ENCODE results near the gene LOXL1.

GRCh38 chr15:73997986-73998385 is 71.7 kb downstream of the LOXL1 start:
- TF ChIP-seq CTCF (IDR thresholded peaks at IDR 0.05): no peak
- TF ChIP-seq EZH2 (IDR thresholded peaks at IDR 0.05; ENCODE audit: borderline replicate concordance, insufficient read depth, low read depth, low read length, poor library complexity, severe bottlenecking): no peak

All from B cell (primary cell).